HEK293 (cell line): ENCODE data around the gene UTRN.

Experiments
- CTCF ChIP-seq: fragments of 450-650 bp; formaldehyde crosslinking; IDR thresholded peaks from 2 replicates; pipeline ENCODE4 v1.5.1; 2016; ENCODE audit warnings: missing biosample characterization, missing genetic modification characterization
- KLF7 ChIP-seq: fragments of 450-650 bp; formaldehyde crosslinking; IDR thresholded peaks from 2 replicates; pipeline ENCODE4 v1.5.1; 2016; ENCODE audit warnings: missing biosample characterization, missing genetic modification characterization, borderline replicate concordance
- PBX3 ChIP-seq: sonication (generic); formaldehyde crosslinking; IDR thresholded peaks from 2 replicates; pipeline ENCODE4 v1.8.1; 2022; ENCODE audit warnings: mild to moderate bottlenecking, moderate library complexity, missing genetic modification reagents
- RBAK ChIP-seq: fragments of 450-650 bp; formaldehyde crosslinking; IDR thresholded peaks from 2 replicates; pipeline ENCODE4 v1.5.1; 2016; ENCODE audit warnings: missing biosample characterization, missing genetic modification characterization
- SCRT2 ChIP-seq: fragments of 450-650 bp; formaldehyde crosslinking; IDR thresholded peaks from 2 replicates; pipeline ENCODE4 v1.5.1; 2016; ENCODE audit warnings: missing biosample characterization, missing genetic modification characterization
- YY1 ChIP-seq: fragments of 450-650 bp; formaldehyde crosslinking; IDR thresholded peaks from 2 replicates; pipeline ENCODE4 v1.5.1; 2018; ENCODE audit warnings: missing biosample characterization, missing genetic modification characterization
- ZNF10 ChIP-seq: fragments of 450-650 bp; formaldehyde crosslinking; IDR thresholded peaks from 2 replicates; pipeline ENCODE4 v1.5.1; 2017; ENCODE audit warnings: missing biosample characterization, missing genetic modification characterization
- ZNF274 ChIP-seq, 2 experiments: fragments of 200-500 bp in 1 of 2; fragments of 450-650 bp in 1 of 2; sonication (Bioruptor generic) in 1 of 2; formaldehyde crosslinking in 1 of 2; IDR thresholded peaks; 2 replicates each; pipeline versions ENCODE4 v1.5.1 to v1.6.1; 2014 to 2016; ENCODE audit warnings: borderline replicate concordance in 1 of 2, inconsistent platforms in 1 of 2, low read length in 1 of 2, missing biosample characterization in 1 of 2, missing genetic modification characterization in 1 of 2
- ZNF311 ChIP-seq: fragments of 450-650 bp; formaldehyde crosslinking; IDR thresholded peaks from 2 replicates; pipeline ENCODE4 v1.5.1; 2017; ENCODE audit warnings: missing biosample characterization, missing genetic modification characterization, borderline replicate concordance
- ZNF398 ChIP-seq: fragments of 450-650 bp; formaldehyde crosslinking; IDR thresholded peaks from 2 replicates; pipeline ENCODE4 v1.5.1; 2017; ENCODE audit warnings: missing biosample characterization, missing genetic modification characterization
- ZNF449 ChIP-seq: fragments of 450-650 bp; formaldehyde crosslinking; IDR thresholded peaks from 2 replicates; pipeline ENCODE4 v1.5.1; 2017; ENCODE audit warnings: missing biosample characterization, mild to moderate bottlenecking, missing genetic modification characterization, moderate library complexity
- ZNF510 ChIP-seq: fragments of 450-650 bp; formaldehyde crosslinking; IDR thresholded peaks from 2 replicates; pipeline ENCODE4 v1.5.1; 2018; ENCODE audit warnings: mild to moderate bottlenecking, missing genetic modification characterization, missing biosample characterization; ENCODE audit not compliant: insufficient replicate concordance
- ZNF521 ChIP-seq: fragments of 450-650 bp; formaldehyde crosslinking; IDR thresholded peaks from 2 replicates; pipeline ENCODE4 v1.5.1; 2017; ENCODE audit warnings: missing biosample characterization, mild to moderate bottlenecking, missing genetic modification characterization

GRCh38 chr6:144325232-144325631 lies 40.1 kb downstream of the UTRN start:
- no peak for TF ChIP-seq ZNF510 (tag by site-specific recombination)
- no peak for TF ChIP-seq ZNF10 (tag by site-specific recombination)
- TF ChIP-seq CTCF: no peak
- no peak for TF ChIP-seq ZNF449 (tag by site-specific recombination)
- TF ChIP-seq ZNF274 (IDR thresholded peaks at IDR 0.05; ENCODE audit: low read length): no peak
- no peak for TF ChIP-seq ZNF274 (tag by site-specific recombination; IDR thresholded peaks at IDR 0.05; ENCODE audit: borderline replicate concordance)
- no peak for TF ChIP-seq ZNF398 (tag by site-specific recombination)
- TF ChIP-seq YY1 (tag by site-specific recombination): no peak
- no peak for TF ChIP-seq SCRT2 (tag by site-specific recombination)
- TF ChIP-seq RBAK (tag by site-specific recombination): no peak
- no peak for TF ChIP-seq PBX3
- no peak for TF ChIP-seq KLF7
- TF ChIP-seq ZNF521 (tag by site-specific recombination): no peak
- no peak for TF ChIP-seq ZNF311
